ENCODE results near the gene SELL.

SELL gene

DNA sequence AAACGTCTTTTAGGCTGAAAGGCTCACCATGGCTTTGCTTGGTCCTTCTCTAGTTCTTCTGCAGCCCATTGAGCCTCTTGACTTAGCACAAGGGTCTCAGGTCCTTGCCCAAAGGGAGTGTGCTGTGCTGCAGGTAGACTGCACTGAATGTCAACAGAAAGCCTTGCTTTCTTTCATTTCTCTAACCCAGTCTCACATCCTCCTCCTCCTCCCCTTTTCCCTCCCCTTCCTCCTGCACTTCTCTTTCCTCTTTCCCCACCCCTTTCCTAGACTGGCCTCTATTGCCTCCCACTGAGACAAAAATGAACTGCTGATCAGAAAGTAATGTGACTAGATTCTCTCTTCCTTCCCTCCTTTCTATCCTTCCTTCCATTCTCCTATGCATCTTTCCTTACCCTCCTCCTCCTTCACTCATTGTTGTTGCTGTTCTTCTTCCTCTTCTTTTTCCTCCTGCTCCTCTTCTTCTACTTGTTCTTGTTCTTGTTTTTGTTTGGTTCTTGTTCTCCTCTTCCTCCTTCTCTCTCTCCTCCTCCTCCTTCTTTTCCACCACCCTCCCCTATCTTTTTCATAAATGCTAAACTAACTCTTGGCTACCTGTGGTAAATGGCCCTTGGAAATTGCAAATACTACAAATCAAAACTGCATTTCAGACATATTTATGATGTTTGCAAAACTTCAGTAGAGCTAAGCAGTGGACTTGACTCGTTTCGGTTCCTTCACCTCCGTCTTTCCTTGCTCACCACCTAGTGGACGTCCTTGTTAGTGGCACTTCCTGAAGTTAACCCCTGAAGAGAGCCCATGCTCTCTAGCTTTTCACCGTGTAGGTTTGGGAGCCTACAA lies at the start of gene SELL:
SELL (minus strand) TSS at position 152 of the 840 bp plus-strand sequence; CDS start at position 30, 122 bp downstream.
- Histone ChIP-seq H3K4me3 (peak within 1 kb of the TSS; percentile 73), H3K9me3 (ENCODE audit: low read depth, low read length) (no peaks in the 10 kb centered on the region), H3K36me3 (ENCODE audit: insufficient read depth, low read length) (no peaks in the 10 kb centered on the region), H3K9ac (ENCODE audit: insufficient read length) (no peak within 1 kb of the TSS), H3K27ac (no peak within 1 kb of the TSS)
- TF ChIP-seq FOXP2 (optimal IDR thresholded peaks at IDR 0.05; ENCODE audit: control extremely low read depth, extremely low read length, insufficient read depth), result no peak
- no peak for DNase-seq (ENCODE audit: low read depth, low spot score)

DNA sequence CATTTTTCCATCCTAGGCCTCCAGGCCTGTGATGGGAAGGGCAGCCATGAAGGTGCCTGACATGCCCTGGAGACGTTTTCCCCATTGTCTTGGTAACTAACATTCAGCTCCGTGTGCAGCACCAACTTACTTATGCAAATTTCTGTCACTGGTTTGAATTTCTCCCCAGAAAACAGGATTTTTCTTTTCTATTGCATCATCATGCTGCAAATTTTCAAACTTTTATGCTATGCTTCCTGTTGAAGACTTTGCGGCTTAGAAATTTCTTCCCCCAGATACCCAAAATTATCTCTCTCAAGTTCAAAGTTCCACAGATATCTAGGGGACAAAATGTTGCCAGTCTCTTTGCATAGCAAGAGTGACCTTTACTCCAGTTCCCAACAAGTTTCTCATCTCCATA lies 47.6 kb upstream of the SELL start:
- no peaks in the 10 kb centered on the region for H3K36me3 ChIP-seq (ENCODE audit: insufficient read depth, low read length)
- no peak overlapping the region for H3K9ac ChIP-seq (ENCODE audit: insufficient read length)
- no peak overlapping the region for H3K27ac ChIP-seq
- no peaks in the 10 kb centered on the region for H3K9me3 ChIP-seq (ENCODE audit: low read depth, low read length)
- H3K4me3 ChIP-seq, result no peak overlapping the region
- TF ChIP-seq POLR2AphosphoS5 (IDR thresholded peaks at IDR 0.05; ENCODE audit: borderline replicate concordance, low read depth, low read length), result no peak
- DNase-seq (ENCODE audit: low read depth, low spot score), result no peak

DNA sequence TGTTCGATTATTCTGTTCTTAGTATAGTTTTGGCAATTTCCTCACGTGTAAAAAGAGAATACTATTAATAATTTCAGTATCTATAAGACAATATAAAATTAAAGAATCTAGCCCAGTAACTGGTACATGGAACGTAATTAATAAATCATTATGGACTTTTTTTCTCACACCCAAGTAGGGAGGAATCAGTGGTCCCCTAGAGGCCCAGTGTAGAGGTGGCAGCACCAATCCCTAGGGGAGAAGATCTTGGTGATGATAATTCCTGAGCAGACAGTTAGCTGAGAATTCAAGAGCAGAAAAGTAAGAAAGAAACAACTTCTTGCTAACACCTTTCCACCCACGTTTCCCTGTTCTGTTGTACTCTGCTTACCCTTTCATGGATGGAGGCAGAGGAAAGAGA lies 42.1 kb upstream of the SELL start:
- no peaks in the 10 kb centered on the region for H3K36me3 ChIP-seq (ENCODE audit: insufficient read depth, low read length)
- no peak overlapping the region for H3K27ac ChIP-seq
- no peak overlapping the region for H3K4me3 ChIP-seq
- H3K9ac ChIP-seq (ENCODE audit: insufficient read length), result no peak overlapping the region
- TF ChIP-seq EZH2 (IDR thresholded peaks at IDR 0.05) (no peak), POLR2AphosphoS5 (IDR thresholded peaks at IDR 0.05; ENCODE audit: borderline replicate concordance, low read depth, low read length) (no peak), FOXP2 (optimal IDR thresholded peaks at IDR 0.05; ENCODE audit: control extremely low read depth, extremely low read length, insufficient read depth) (no peak)
- DNase-seq (ENCODE audit: low read depth, low spot score), result no peak
- H3K9me3 ChIP-seq (ENCODE audit: low read depth, low read length), result no peaks in the 10 kb centered on the region

DNA sequence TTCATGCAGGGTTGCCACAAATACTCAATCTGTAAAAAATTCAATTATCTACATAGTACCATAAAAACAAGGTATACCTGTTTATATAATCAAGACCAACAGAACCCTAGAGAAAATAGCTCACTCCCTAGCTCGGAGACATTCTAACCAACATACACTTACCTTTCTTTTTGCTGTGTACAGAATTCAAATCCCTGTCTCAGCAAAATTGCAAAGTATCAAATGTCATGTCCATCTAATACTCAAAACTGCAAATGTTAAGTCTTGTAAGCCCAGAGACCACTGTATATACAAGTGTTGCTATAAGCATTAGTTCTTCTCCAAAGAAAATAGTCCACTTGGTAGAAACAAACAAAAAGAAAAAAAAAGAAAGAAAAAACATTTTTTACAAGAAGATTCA lies 38.6 kb upstream of the SELL start:
- Histone ChIP-seq H3K9ac (ENCODE audit: insufficient read length) (no peak overlapping the region), H3K4me3 (no peak overlapping the region), H3K27ac (no peak overlapping the region), H3K36me3 (ENCODE audit: insufficient read depth, low read length) (no peaks in the 10 kb centered on the region), H3K9me3 (ENCODE audit: low read depth, low read length) (no peaks in the 10 kb centered on the region)
- DNase-seq (ENCODE audit: low read depth, low spot score), result no peak
- no peak for TF ChIP-seq EZH2 (IDR thresholded peaks at IDR 0.05)
- no peak for TF ChIP-seq POLR2AphosphoS5 (IDR thresholded peaks at IDR 0.05; ENCODE audit: borderline replicate concordance, low read depth, low read length)
- no peak for TF ChIP-seq FOXP2 (optimal IDR thresholded peaks at IDR 0.05; ENCODE audit: control extremely low read depth, extremely low read length, insufficient read depth)

DNA sequence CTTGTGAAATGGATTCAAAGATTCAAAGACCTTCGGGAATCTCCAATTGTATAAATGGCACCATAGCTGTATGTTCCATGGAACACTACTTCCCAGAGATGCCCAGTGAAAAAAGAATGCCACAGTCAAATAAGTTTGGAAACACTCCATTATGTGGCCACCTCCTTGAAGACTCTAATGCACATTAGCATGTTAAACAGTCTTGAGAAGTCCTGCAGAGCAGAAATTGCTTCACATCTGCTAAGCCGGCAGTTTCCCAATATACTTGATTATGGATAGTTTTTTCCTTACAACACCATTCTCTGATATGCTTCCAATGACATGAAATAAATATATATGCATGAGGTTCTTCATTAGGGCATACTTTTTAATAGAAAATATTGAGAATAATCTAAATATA lies 35.1 kb upstream of the SELL start:
- no peak overlapping the region for H3K27ac ChIP-seq
- TF ChIP-seq FOXP2 (optimal IDR thresholded peaks at IDR 0.05; ENCODE audit: control extremely low read depth, extremely low read length, insufficient read depth) (no peak), EZH2 (IDR thresholded peaks at IDR 0.05) (no peak), POLR2AphosphoS5 (IDR thresholded peaks at IDR 0.05; ENCODE audit: borderline replicate concordance, low read depth, low read length) (no peak)
- DNase-seq (ENCODE audit: low read depth, low spot score), result no peak
- no peak overlapping the region for H3K4me3 ChIP-seq
- no peaks in the 10 kb centered on the region for H3K36me3 ChIP-seq (ENCODE audit: insufficient read depth, low read length)
- H3K9ac ChIP-seq (ENCODE audit: insufficient read length), result no peak overlapping the region
- no peaks in the 10 kb centered on the region for H3K9me3 ChIP-seq (ENCODE audit: low read depth, low read length)

DNA sequence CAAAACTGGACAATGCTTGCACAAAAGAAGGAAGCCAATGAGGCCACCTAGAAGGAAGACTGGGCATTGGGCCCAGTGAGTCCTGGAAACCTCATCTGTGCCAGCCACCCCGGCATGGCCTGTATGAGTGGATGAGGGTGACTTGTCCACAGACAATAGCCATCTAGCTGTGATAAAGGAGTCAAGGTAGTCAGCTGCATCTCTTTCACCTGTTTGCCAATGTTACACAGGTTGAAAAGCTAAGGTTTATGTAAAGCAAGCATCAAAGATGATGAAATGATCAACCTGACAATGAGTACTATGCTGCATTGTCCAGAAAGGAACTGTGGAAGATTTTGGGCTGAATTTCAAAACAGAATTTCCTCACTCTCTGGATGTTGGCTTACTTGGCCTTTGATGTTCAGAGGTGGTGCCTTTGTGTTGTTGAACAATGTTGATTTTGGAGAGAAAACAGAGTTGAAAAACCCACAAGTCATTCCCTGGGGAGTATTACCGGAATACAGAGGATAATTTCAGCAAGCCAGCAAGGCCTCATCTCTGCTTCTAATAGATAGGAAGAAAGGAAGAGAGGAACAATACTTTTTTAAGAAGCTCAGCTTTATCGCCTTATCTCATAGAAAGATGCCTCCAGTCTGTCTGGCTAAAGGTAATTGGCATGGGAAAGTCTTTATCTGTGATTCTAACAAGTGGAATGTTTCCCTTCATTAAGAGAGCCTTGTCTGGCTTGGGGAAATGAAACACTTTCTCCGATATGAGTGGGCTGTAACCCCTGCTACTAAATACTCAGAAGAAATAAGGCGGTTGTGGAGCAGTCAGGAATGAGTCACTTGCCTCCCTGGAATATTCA lies 33.8 kb upstream of the SELL start:
- Histone ChIP-seq H3K4me3 (no peak overlapping the region), H3K9me3 (ENCODE audit: low read depth, low read length) (no peaks in the 10 kb centered on the region), H3K36me3 (ENCODE audit: insufficient read depth, low read length) (no peaks in the 10 kb centered on the region), H3K27ac (no peak overlapping the region), H3K9ac (ENCODE audit: insufficient read length) (no peak overlapping the region)
- TF ChIP-seq POLR2AphosphoS5 (IDR thresholded peaks at IDR 0.05; ENCODE audit: borderline replicate concordance, low read depth, low read length) (no peak), FOXP2 (optimal IDR thresholded peaks at IDR 0.05; ENCODE audit: control extremely low read depth, extremely low read length, insufficient read depth) (no peak), EZH2 (IDR thresholded peaks at IDR 0.05) (no peak)
- no peak for DNase-seq (ENCODE audit: low read depth, low spot score)

DNA sequence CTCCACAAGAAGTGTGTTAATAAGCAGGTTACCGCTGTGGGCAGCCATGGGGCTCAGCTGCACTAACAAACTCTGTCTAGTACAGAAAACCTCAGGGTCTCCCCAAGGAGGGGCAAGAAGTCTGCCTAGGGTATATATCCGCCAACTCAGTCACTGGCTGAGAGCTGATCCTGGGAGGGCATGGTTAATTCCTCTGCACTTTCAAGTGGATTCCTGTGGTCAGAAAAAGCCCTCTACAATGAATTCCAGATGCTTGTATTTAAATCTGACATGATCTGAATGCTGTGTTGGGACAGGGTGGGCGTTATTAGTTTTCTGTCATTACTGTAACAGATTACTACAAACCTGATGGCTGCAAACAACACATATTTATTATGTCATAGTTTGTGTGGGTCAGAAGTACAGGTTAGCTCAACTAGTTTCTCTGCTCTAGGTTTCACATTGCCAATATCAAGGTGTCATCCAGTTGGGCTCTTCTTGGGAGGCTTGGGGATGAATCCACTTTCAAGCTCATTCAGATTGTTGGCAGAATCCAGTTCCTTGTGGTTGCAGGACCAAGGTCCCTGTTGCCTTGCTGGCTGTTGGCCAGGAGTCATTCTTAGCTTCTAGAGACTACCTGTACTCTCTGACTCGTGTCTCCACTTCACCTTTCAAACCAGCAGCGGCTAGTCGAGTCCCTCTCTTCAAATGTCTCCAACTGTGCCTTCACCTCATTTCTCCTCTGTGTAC lies 30.4 kb upstream of the SELL start:
- DNase-seq (ENCODE audit: low read depth, low spot score), result peak; percentile 86
- no peak for TF ChIP-seq FOXP2 (optimal IDR thresholded peaks at IDR 0.05; ENCODE audit: control extremely low read depth, extremely low read length, insufficient read depth)
- TF ChIP-seq POLR2AphosphoS5 (IDR thresholded peaks at IDR 0.05; ENCODE audit: borderline replicate concordance, low read depth, low read length), result no peak; the same call in 1 of the 2 replicates
- TF ChIP-seq EZH2 (IDR thresholded peaks at IDR 0.05), result no peak
- Histone ChIP-seq H3K9me3 (ENCODE audit: low read depth, low read length) (no peaks in the 10 kb centered on the region), H3K27ac (peak overlapping the region; percentile 60; the same call in 1 of the 2 replicates), H3K36me3 (ENCODE audit: insufficient read depth, low read length) (no peaks in the 10 kb centered on the region), H3K9ac (ENCODE audit: insufficient read length) (no peak overlapping the region), H3K4me3 (peak overlapping the region; percentile 67)

DNA sequence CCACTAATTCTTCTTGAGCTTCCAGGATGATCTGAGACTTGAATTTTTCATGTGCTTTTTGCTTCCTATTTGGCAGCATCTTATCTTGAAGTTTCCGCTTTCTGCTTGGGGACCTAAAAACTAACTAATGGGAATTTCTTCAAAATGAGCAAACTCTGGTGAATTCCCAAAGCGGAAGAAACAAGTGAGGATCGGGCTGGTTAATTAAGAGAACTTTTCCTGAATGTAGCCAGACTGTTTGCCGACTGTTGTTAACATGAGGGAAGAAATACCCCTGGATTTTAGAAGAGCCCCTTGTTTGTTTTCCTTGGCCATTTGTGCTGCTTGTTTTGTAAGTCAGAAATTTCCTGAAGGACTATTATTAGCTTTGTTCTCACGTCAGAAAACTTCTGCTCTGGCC lies 28.6 kb upstream of the SELL start:
- Histone ChIP-seq H3K4me3 (no peak overlapping the region), H3K36me3 (ENCODE audit: insufficient read depth, low read length) (no peaks in the 10 kb centered on the region), H3K9ac (ENCODE audit: insufficient read length) (no peak overlapping the region), H3K27ac (no peak overlapping the region), H3K9me3 (ENCODE audit: low read depth, low read length) (no peaks in the 10 kb centered on the region)
- DNase-seq (ENCODE audit: low read depth, low spot score), result no peak
- no peak for TF ChIP-seq POLR2AphosphoS5 (IDR thresholded peaks at IDR 0.05; ENCODE audit: borderline replicate concordance, low read depth, low read length)
- no peak for TF ChIP-seq EZH2 (IDR thresholded peaks at IDR 0.05)
- TF ChIP-seq FOXP2 (optimal IDR thresholded peaks at IDR 0.05; ENCODE audit: control extremely low read depth, extremely low read length, insufficient read depth), result no peak
